Activated T-helper 1 cell treated with anti-CD3 and anti-CD28 coated beads, Interleukin-12 subunit alpha, Interleukin-12 subunit beta, Interleukin-2, Interleukin-4 antibody, amounts not matched to agents 30 ng/mL and 10 ng/mL and 1 ng/mL, durations not matched to agents 14 hours and 24 hours and 36 hours (primary cell): ENCODE data around the gene HSF2. TPM values are rescaled to one million over a fixed set of nuclear protein-coding genes. Genes with fewer than 3 reads are reported as not detected.
A peak's percentile ranks its signal among the peaks of the same experiment; 100 is the strongest.

Experiments
- DNase-seq: peaks from one replicate; pipeline ENCODE4 v3.0.0; 2021; ENCODE audit warnings: low spot score
- H3K27ac Mint-ChIP-seq: one replicate; pipeline ENCODE4 v1.8.0; 2021; ENCODE audit warnings: mild to moderate bottlenecking, mixed read lengths
- H3K27me3 Mint-ChIP-seq: one replicate; pipeline ENCODE4 v1.8.0; 2022; ENCODE audit warnings: mild to moderate bottlenecking, moderate library complexity, mixed read lengths; ENCODE audit not compliant: insufficient read depth
- H3K36me3 Mint-ChIP-seq: one replicate; pipeline ENCODE4 v1.8.0; 2021; ENCODE audit warnings: low read depth, mixed read lengths
- H3K4me1 Mint-ChIP-seq: one replicate; pipeline ENCODE4 v1.8.0; 2021; ENCODE audit warnings: low read depth, mixed read lengths
- H3K4me3 Mint-ChIP-seq: one replicate; pipeline ENCODE4 v1.8.0; 2021; ENCODE audit warnings: mild to moderate bottlenecking, moderate library complexity, mixed read lengths
- H3K9me3 Mint-ChIP-seq: one replicate; pipeline ENCODE4 v1.8.0; 2021; ENCODE audit warnings: mixed read lengths
- intact Hi-C: fragments of 100-400 bp; cut with micrococcal nuclease; formaldehyde crosslinking; loops from one replicate; pipeline ENCODE4 v1.15.1; 2024
- total RNA-seq: library from RNA; stranded (reverse); gene quantifications from 2 replicates; pipeline ENCODE4 v1.2.3, GENCODE V29; 2022

The HSF2 gene
- total RNA-seq, 1 donor from 2014 or later = 14.7 TPM

- Mint-ChIP-seq H3K27ac (no peak overlapping the region), H3K36me3 (no peaks in the 10 kb centered on the region), H3K4me3 (no peak overlapping the region), H3K4me1 (no peaks in the 10 kb centered on the region), H3K9me3 (no peaks in the 10 kb centered on the region), H3K27me3 (peaks cover 14% of the 10 kb centered on the region)
- intact Hi-C loops = no loop called here
- no peak for DNase-seq
Observed at GRCh38 chr6:122385857-122386612, 13.4 kb upstream of the HSF2 start.

- H3K4me3 Mint-ChIP-seq = no peak overlapping the region
- H3K27me3 Mint-ChIP-seq = peaks cover 5% of the 10 kb centered on the region
- H3K36me3 Mint-ChIP-seq = no peaks in the 10 kb centered on the region
- intact Hi-C loops = no loop called here
- H3K9me3 Mint-ChIP-seq = no peaks in the 10 kb centered on the region
- no peak for DNase-seq
- H3K4me1 Mint-ChIP-seq = peaks cover 7% of the 10 kb centered on the region
- no peak overlapping the region for H3K27ac Mint-ChIP-seq
Observed at GRCh38 chr6:122388945-122389344, 10.5 kb upstream of the HSF2 start.

GRCh38 chr6:122389704-122390372 lies 9.6 kb upstream of the HSF2 start:
- H3K27me3 Mint-ChIP-seq = peaks cover 5% of the 10 kb centered on the region
- H3K27ac Mint-ChIP-seq = no peak overlapping the region
- DNase-seq = no peak
- H3K4me1 Mint-ChIP-seq = peaks cover 11% of the 10 kb centered on the region
- H3K9me3 Mint-ChIP-seq = no peaks in the 10 kb centered on the region
- intact Hi-C loops = no loop called here
- no peak overlapping the region for H3K4me3 Mint-ChIP-seq
- H3K36me3 Mint-ChIP-seq = no peaks in the 10 kb centered on the region

- no peaks in the 10 kb centered on the region for H3K36me3 Mint-ChIP-seq
Observed at GRCh38 chr6:122392564-122393350, 6.7 kb upstream of the HSF2 start.

GRCh38 chr6:122393351-122393896 lies 6.0 kb upstream of the HSF2 start:
- no peaks in the 10 kb centered on the region for H3K36me3 Mint-ChIP-seq
- intact Hi-C loops = no loop called here
- no peak for DNase-seq
- H3K9me3 Mint-ChIP-seq = no peaks in the 10 kb centered on the region
- no peak overlapping the region for H3K4me3 Mint-ChIP-seq
- H3K27ac Mint-ChIP-seq = no peak overlapping the region
- H3K27me3 Mint-ChIP-seq = peaks cover 3% of the 10 kb centered on the region
- peaks cover 11% of the 10 kb centered on the region for H3K4me1 Mint-ChIP-seq

More at GRCh38 chr6:122392564-122393350, 6.7 kb upstream of the HSF2 start:
- Mint-ChIP-seq H3K9me3 (no peaks in the 10 kb centered on the region), H3K27me3 (peaks cover 3% of the 10 kb centered on the region), H3K4me3 (no peak overlapping the region), H3K4me1 (peaks cover 11% of the 10 kb centered on the region), H3K27ac (no peak overlapping the region)
- no peak for DNase-seq
- intact Hi-C loops = no loop called here

GRCh38 chr6:122394016-122394415 lies 5.4 kb upstream of the HSF2 start:
- Mint-ChIP-seq H3K27me3 (peaks cover 2% of the 10 kb centered on the region), H3K4me3 (no peak overlapping the region), H3K36me3 (no peaks in the 10 kb centered on the region), H3K9me3 (no peaks in the 10 kb centered on the region), H3K27ac (no peak overlapping the region), H3K4me1 (peaks cover 17% of the 10 kb centered on the region)
- intact Hi-C loops = no loop called here
- DNase-seq = no peak

GRCh38 chr6:122399055-122399347 lies 451 bp upstream of the HSF2 start:
- Mint-ChIP-seq H3K4me1 (peaks cover 41% of the 10 kb centered on the region), H3K27ac (peak overlapping the region; percentile 86), H3K4me3 (peak overlapping the region; percentile 98), H3K27me3 (no peaks in the 10 kb centered on the region), H3K36me3 (peaks cover 12% of the 10 kb centered on the region), H3K9me3 (no peaks in the 10 kb centered on the region)
- no peak for DNase-seq
- intact Hi-C loops = loop anchor here (1.0 to 5.0 kb wide), 6 partner anchors 9 to 1064 kb away; partner anchors contain the start of genes PKIB and SERINC1

- DNase-seq = no peak
- H3K4me3 Mint-ChIP-seq = peak overlapping the region; percentile 98
- no peaks in the 10 kb centered on the region for H3K27me3 Mint-ChIP-seq
- H3K27ac Mint-ChIP-seq = peak overlapping the region; percentile 98
- intact Hi-C loops = no loop called here
- H3K36me3 Mint-ChIP-seq = peaks cover 12% of the 10 kb centered on the region
- no peaks in the 10 kb centered on the region for H3K9me3 Mint-ChIP-seq
- peaks cover 41% of the 10 kb centered on the region for H3K4me1 Mint-ChIP-seq
Observed at GRCh38 chr6:122400121-122400450, 634 bp downstream of the HSF2 start.

GRCh38 chr6:122400462-122401089 lies 1.1 kb downstream of the HSF2 start:
- no peaks in the 10 kb centered on the region for H3K27me3 Mint-ChIP-seq
- DNase-seq = no peak
- no peaks in the 10 kb centered on the region for H3K9me3 Mint-ChIP-seq
- H3K27ac Mint-ChIP-seq = peak overlapping the region; percentile 98
- intact Hi-C loops = no loop called here
- peak overlapping the region; percentile 98 for H3K4me3 Mint-ChIP-seq
- H3K36me3 Mint-ChIP-seq = peaks cover 12% of the 10 kb centered on the region
- peaks cover 41% of the 10 kb centered on the region for H3K4me1 Mint-ChIP-seq

- no peak for DNase-seq
- Mint-ChIP-seq H3K4me3 (peak overlapping the region; percentile 98), H3K9me3 (no peaks in the 10 kb centered on the region), H3K36me3 (peaks cover 12% of the 10 kb centered on the region), H3K4me1 (peaks cover 41% of the 10 kb centered on the region), H3K27ac (peak overlapping the region; percentile 98), H3K27me3 (no peaks in the 10 kb centered on the region)
- intact Hi-C loops = no loop called here
Observed at GRCh38 chr6:122401104-122401503, 1.7 kb downstream of the HSF2 start.

- Mint-ChIP-seq H3K36me3 (peaks cover 25% of the 10 kb centered on the region), H3K9me3 (peaks cover 7% of the 10 kb centered on the region), H3K4me3 (no peak overlapping the region), H3K4me1 (peaks cover 50% of the 10 kb centered on the region), H3K27ac (no peak overlapping the region), H3K27me3 (no peaks in the 10 kb centered on the region)
- no peak for DNase-seq
- intact Hi-C loops = no loop called here
Observed at GRCh38 chr6:122404444-122404843, 5.0 kb downstream of the HSF2 start.

GRCh38 chr6:122405417-122405816 lies 6.0 kb downstream of the HSF2 start:
- no peak for DNase-seq
- H3K9me3 Mint-ChIP-seq = peaks cover 7% of the 10 kb centered on the region
- H3K4me1 Mint-ChIP-seq = peaks cover 49% of the 10 kb centered on the region
- intact Hi-C loops = no loop called here
- peaks cover 25% of the 10 kb centered on the region for H3K36me3 Mint-ChIP-seq
- H3K27me3 Mint-ChIP-seq = no peaks in the 10 kb centered on the region
- H3K27ac Mint-ChIP-seq = no peak overlapping the region
- H3K4me3 Mint-ChIP-seq = no peak overlapping the region
